GM21528 (cell line): ENCODE data around the gene KRTAP2-4.
"Not testable (repeated sequence)": the region's sequence is repeated elsewhere in the genome, so short reads cannot be mapped to it uniquely, and the experiment has no call there.

Experiments
- ATAC-seq: cut with Tn5 transposase; IDR thresholded peaks from one replicate; pipeline ENCODE4 v1.9.1; 2021; ENCODE audit warnings: mild to moderate bottlenecking, moderate library complexity; ENCODE audit not compliant: unreplicated experiment, low FRiP score

KRTAP2-4 gene

DNA sequence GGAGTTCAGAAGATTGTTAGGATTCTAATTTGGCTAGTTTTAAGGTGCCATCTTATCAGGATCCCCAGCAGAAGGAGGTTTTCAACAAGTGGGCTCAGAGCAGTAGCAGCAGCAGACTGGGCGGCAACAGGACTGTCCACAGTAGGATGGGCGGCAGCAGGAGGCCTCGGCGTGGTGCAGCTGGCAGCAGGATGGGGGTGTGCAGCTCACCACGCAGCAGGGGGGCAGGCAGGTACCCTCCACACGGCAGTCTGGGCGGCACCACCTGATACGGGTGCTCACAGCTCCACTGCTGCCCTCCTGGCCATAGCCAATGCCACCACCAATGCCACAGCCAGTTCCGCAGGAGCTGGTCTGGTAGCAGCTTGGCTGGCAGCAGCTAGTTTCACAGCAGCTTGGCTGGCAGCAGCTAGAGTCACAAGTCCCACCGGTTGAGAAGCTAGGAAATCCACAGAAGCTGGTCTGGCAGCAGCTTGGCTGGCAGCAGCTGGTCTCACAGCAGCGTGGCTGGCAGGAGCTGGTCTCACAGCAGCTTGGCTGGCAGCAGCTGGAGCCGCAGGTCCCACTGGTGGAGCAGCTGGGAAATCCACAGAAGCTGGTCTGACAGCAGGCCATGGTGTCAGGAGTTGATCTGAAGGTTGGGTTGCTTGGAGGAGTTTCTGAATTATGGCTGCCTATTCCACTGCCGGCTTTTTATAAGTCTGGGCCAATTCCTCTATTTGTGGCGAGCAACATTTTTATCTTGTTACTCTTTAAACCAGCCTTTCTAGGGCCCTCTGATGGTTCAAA is 24.7 kb downstream of the KRTAP2-4 start, which contains the start of gene KRTAP1-1:
Gene KRTAP1-1 (minus strand): TSS at position 668 of the 789 bp plus-strand sequence. CDS start 53 bp downstream, at position 615.
- ATAC-seq = not testable (repeated sequence)

DNA sequence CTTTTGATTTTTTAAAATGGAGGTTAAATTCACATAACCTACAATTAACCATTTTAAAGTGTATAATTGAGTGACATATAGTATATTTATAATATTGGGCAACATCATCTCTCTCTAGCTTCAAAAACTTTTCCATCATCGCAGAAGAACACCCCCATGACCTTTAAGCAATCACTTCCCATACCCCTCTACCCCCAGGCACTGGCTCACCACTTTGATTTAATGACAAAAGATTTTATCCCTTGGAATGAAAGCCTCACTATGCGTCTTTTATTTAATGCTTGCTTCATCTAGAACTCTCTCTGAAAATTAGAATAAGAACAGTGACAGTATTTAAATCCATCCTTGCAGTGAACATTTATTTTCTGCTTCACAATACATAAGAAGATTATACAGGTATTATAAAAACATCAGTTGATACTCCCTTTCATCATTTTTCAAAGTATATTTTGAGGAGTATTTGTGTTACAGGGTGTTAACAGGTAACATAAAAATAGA is 27.8 kb downstream of the KRTAP2-4 start:
- no peak for ATAC-seq

DNA sequence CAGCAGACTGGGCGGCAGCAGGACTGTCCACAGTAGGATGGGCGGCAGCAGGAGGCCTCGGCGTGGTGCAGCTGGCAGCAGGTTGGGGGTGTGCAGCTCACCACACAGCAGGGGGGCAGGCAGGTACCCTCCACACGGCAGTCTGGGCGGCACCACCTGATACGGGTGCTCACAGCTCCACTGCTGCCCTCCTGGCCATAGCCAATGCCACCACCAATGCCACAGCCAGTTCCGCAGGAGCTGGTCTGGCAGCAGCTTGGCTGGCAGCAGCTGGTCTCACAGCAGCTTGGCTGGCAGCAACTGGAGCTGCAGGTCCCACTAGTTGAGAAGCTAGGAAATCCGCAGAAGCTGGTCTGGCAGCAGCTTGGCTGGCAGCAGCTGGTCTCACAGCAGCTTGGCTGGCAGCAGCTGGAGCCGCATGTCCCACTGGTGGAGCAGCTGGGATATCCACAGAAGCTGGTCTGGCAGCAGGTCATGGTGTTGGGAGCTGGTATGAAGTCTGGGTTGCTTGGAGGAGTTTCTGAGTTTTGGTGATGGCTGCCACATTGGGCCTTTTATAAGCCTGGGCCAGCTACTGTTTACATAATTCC is 31.2 kb downstream of the KRTAP2-4 start, which contains the start of gene KRTAP1-3:
Gene KRTAP1-3 (minus strand): TSS at position 529 of the 590 bp plus-strand sequence. CDS start 53 bp downstream, at position 476.
- not testable (repeated sequence) for ATAC-seq

DNA sequence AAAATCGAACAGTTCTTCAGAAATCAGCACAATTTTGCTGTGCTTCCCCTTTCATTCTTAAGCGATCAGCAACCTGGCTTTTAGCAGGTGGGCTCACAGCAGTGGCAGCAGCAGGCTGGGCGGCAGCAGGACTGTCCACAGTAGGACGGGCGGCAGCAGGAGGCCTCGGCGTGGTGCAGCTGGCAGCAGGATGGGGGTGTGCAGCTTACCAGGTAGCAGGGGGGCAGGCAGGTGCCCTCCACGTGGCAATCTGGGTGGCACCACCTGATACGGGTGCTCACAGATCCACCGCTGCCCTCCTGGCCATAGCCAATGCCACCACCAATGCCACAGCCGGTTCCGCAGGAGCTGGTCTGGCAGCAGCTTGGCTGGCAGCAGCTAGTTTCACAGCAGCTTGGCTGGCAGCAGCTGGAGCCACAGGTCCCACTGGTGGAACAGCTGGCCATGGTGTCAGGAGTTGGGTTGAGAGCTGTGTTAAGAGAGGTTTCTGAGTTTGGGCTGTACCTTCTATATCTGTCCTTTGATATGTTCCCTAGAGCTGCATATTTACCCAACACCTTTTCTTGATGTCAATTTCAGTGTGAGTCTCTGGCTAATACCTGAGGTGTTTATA is 35.9 kb downstream of the KRTAP2-4 start, which contains the start of gene KRTAP1-4:
Gene KRTAP1-4 (minus strand): TSS at position 563 of the 613 bp plus-strand sequence. CDS start 117 bp downstream, at position 446.
- no peak for ATAC-seq

DNA sequence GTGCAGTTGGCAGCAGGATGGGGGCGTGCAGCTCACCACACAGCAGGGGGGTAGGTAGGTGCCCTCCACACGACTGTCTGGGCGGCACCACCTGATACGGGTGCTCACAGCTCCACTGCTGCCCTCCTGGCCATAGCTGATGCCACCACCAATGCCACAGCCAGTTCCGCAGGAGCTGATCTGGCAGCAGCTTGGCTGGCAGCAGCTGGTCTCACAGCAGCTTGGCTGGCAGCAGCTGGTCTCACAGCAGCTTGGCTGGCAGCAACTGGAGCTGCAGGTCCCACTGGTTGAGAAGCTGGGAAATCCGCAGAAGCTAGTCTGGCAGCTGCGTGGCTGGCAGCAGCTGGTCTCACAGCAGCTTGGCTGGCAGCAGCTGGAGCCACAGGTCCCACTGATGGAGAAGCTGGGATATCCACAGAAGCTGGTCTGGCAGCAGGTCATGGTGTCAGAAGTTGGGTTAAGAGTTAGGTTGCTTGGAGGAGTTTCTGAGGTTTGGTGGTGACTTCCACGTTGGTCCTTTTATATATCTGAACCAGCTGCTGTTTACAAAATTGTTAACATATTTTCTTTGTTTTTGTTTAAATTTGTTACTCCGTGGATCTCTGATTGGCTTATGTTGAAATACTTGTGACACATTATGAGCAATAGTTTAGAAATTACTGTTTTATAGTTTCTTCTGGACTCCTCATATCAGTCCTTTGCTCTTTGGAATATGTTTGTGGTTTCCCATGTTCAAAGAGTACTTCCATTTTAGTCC is 38.8 kb downstream of the KRTAP2-4 start, which contains the start of gene KRTAP1-5:
Gene KRTAP1-5 (minus strand): TSS at position 494 of the 757 bp plus-strand sequence. CDS start 53 bp downstream, at position 441.
- ATAC-seq = no peak

DNA sequence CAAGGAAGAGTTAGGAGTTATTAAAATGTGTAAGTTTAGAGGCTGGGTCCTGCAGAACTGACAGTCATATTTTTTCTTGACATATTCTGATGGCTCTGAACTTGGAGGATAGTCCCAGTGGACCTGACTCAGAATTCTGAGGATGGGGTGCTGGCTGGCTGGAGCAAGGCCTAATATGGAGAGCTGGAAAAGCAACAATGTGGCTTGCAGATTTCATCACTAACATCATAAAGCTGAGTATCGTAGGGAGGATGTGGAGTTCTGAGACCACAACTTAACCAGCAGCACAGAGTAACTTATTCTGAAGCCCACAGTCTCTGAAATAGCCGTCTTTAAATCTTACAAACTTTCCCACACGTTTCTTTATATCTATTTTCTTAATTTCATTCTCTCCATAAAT is 41.0 kb downstream of the KRTAP2-4 start:
- ATAC-seq = no peak

DNA sequence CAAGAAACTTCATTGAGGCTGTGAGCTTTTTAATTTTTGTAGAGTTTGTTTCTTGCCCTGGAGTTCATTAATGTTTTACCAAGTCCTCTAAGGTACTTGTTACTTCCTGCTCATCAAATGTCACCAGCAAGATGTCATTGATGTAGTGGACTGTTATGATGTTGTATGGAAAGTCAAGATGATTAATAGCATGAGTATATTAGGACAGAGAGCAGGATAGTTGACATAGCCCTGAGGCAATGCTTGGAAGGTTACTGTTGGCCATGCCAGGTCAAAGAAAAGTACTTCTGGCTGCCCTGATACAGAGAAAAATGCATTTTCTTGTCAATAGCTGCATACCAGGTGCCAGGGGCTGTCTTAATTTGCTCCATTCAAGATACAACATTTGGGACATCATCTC is 45.3 kb downstream of the KRTAP2-4 start:
- no peak for ATAC-seq

DNA sequence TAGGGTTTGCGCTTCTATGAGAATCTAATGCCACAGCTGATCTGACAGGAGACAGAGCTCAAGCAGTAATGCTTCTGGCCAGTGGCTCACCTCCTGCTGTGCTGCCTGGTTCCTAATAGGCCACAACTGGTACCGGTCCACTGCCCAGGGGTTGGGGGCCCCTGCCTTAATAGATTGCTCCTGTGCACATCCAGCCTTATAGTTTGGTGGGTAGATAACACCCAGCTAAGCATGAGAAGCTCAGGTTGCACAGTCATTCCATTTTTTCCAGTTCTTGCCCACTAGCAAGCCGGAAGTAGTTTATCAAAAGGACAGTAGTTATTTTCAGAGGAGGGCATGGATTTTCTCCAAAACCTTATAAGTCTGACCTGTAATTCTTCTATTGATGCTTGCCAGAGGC is 46.3 kb downstream of the KRTAP2-4 start:
- no peak for ATAC-seq

DNA sequence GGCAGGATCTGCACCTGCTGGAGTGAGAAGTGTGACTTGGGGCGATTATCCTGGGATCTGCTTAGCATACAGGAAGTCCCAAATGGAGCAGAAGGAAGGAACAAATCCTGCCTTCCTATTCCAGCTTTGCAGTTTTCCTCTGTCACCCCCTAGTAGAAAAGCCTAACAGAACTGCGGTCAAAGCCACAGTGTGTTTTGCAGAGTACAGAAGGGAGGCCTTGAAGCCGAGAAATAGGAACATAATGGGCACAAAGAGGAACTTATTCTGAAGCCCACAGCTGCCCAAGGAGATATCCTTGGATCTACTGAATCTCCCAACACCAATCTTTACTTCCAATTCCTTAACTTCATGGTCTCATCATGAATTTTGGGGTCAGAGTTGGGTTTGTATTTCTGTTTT is 47.1 kb downstream of the KRTAP2-4 start:
- ATAC-seq = no peak

DNA sequence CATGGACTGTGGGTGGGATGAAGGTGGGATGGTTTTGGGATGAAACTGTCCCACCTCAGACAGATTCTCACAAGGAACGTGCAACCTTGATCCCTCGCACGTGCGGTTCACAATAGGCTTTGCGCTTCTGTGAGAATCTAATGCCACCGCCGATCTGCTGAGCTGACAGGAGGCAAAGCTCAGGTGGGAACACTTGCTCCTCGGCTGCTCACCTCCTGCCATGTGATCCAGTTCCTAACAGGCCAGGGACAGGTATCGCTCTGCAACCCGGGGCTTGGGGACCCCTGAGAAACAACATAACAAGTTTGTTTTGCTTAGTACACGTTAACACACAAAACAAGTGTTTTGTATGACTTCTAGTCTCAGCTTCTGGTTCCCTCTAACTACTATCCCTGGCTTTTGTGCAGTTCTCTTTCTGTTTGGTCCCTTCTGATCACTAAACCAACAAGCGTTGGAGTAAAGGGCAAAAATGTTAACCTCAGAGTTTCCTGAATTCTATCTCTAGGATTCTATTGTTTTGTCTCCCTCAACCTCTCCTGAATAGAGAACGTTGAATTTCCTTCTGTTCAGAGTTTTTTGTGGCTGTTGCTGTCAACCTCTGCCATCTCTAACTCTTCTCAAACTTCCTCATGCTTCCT is 49.0 kb downstream of the KRTAP2-4 start:
- ATAC-seq = no peak

DNA sequence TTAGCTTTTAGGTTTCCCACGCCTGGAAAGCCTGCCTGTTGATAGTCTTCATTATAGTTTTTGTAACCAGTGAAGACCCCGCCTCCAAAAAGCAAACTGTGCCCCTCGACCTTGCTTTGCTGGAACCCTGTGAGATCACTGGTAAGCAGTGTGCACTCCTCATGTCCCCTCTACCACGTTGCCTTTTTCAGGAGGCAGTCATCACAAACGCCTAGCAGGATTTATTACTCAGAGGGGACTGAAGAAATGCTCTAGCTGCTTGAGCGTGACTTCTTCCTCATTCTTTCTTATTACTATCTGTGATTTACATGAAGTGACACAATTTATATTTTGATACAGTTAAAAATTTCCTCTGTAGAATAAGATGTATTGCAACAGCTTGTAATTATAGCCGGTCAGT is 50.2 kb downstream of the KRTAP2-4 start:
- no peak for ATAC-seq
